ENCODE measurements around the gene TUBB6.

The TUBB6 gene

GRCh38 chr18:12278741-12279682, 29.0 kb upstream of the TUBB6 start:
- H3K36me3 ChIP-seq (ENCODE audit: insufficient read depth), result no peaks in the 10 kb centered on the region
- H3K27me3 ChIP-seq (ENCODE audit: insufficient read depth, low read depth), result no peaks in the 10 kb centered on the region
- H3K4me2 ChIP-seq, result no peak overlapping the region
- no peak overlapping the region for H2AFZ ChIP-seq (ENCODE audit: low read depth)
- no peaks in the 10 kb centered on the region for H4K20me1 ChIP-seq (ENCODE audit: insufficient read depth)
- H3K9ac ChIP-seq, result no peak overlapping the region
- TF ChIP-seq CTCF (conservative IDR thresholded peaks at IDR 0.05; ENCODE audit: low read depth, low read length), result no peak
- H3K79me2 ChIP-seq (ENCODE audit: insufficient read depth, low read depth), result no peaks in the 10 kb centered on the region
- H3K27ac ChIP-seq, result no peak overlapping the region
- H3K4me1 ChIP-seq (ENCODE audit: low read depth, poor library complexity, severe bottlenecking), result peaks cover 6% of the 10 kb centered on the region
- H3K4me3 ChIP-seq (IDR thresholded peaks at IDR 0.05; ENCODE audit: insufficient read depth, low read depth, low read length), result no peak overlapping the region

GRCh38 chr18:12279781-12280531, 28.1 kb upstream of the TUBB6 start:
- Histone ChIP-seq H3K4me1 (ENCODE audit: low read depth, poor library complexity, severe bottlenecking) (peaks cover 6% of the 10 kb centered on the region), H3K4me3 (IDR thresholded peaks at IDR 0.05; ENCODE audit: insufficient read depth, low read depth, low read length) (no peak overlapping the region), H3K27me3 (ENCODE audit: insufficient read depth, low read depth) (no peaks in the 10 kb centered on the region), H3K27ac (no peak overlapping the region), H3K79me2 (ENCODE audit: insufficient read depth, low read depth) (no peaks in the 10 kb centered on the region), H3K36me3 (ENCODE audit: insufficient read depth) (no peaks in the 10 kb centered on the region), H3K9ac (no peak overlapping the region), H3K4me2 (no peak overlapping the region), H4K20me1 (ENCODE audit: insufficient read depth) (no peaks in the 10 kb centered on the region), H2AFZ (ENCODE audit: low read depth) (no peak overlapping the region)
- no peak for TF ChIP-seq CTCF (conservative IDR thresholded peaks at IDR 0.05; ENCODE audit: low read depth, low read length)

- Histone ChIP-seq H3K9ac (no peak overlapping the region), H3K27ac (no peak overlapping the region), H4K20me1 (ENCODE audit: insufficient read depth) (no peaks in the 10 kb centered on the region), H3K4me1 (ENCODE audit: low read depth, poor library complexity, severe bottlenecking) (peaks cover 6% of the 10 kb centered on the region), H2AFZ (ENCODE audit: low read depth) (no peak overlapping the region), H3K79me2 (ENCODE audit: insufficient read depth, low read depth) (no peaks in the 10 kb centered on the region), H3K4me3 (IDR thresholded peaks at IDR 0.05; ENCODE audit: insufficient read depth, low read depth, low read length) (no peak overlapping the region), H3K36me3 (ENCODE audit: insufficient read depth) (no peaks in the 10 kb centered on the region), H3K4me2 (no peak overlapping the region), H3K27me3 (ENCODE audit: insufficient read depth, low read depth) (no peaks in the 10 kb centered on the region)
- no peak for TF ChIP-seq CTCF (conservative IDR thresholded peaks at IDR 0.05; ENCODE audit: low read depth, low read length)
These were observed 26.2 kb upstream of the TUBB6 start for GRCh38 chr18:12281861-12282260.

GRCh38 chr18:12282442-12283039, 25.5 kb upstream of the TUBB6 start:
- H3K4me2 ChIP-seq, result no peak overlapping the region
- H2AFZ ChIP-seq (ENCODE audit: low read depth), result no peak overlapping the region
- no peaks in the 10 kb centered on the region for H4K20me1 ChIP-seq (ENCODE audit: insufficient read depth)
- no peak overlapping the region for H3K4me3 ChIP-seq (IDR thresholded peaks at IDR 0.05; ENCODE audit: insufficient read depth, low read depth, low read length)
- no peak for TF ChIP-seq CTCF (conservative IDR thresholded peaks at IDR 0.05; ENCODE audit: low read depth, low read length)
- no peak overlapping the region for H3K9ac ChIP-seq
- no peaks in the 10 kb centered on the region for H3K27me3 ChIP-seq (ENCODE audit: insufficient read depth, low read depth)
- H3K79me2 ChIP-seq (ENCODE audit: insufficient read depth, low read depth), result no peaks in the 10 kb centered on the region
- H3K27ac ChIP-seq, result no peak overlapping the region
- H3K4me1 ChIP-seq (ENCODE audit: low read depth, poor library complexity, severe bottlenecking), result peaks cover 6% of the 10 kb centered on the region
- no peaks in the 10 kb centered on the region for H3K36me3 ChIP-seq (ENCODE audit: insufficient read depth)
